GM19328 (cell line): Measurements from ENCODE around the gene SGCE.
A peak's percentile ranks its signal among the peaks of the same experiment; 100 is the strongest.

Source experiments
- ATAC-seq: cut with Tn5 transposase; IDR thresholded peaks from one replicate; pipeline ENCODE4 v1.9.1; 2021; ENCODE audit warnings: mild to moderate bottlenecking, moderate library complexity; ENCODE audit not compliant: unreplicated experiment

SGCE gene

DNA sequence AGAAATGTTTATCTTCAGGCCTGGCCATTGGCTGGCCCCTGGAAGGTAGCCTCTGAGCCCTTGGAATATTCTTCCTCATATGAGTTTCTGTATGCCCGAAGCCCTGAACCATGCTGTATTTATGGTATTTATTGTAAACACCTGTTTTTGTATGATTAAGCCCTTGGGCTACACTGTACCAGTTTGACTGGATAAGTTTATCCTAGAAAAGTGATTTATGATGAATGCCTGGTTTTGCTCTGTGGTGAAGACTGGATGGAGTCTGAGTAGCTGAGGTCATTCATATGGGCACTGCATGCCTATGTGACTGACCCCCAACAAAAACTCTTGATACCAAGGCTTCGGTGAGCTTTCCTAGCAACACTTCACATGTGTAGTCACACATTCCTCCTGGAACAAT is 79.6 kb downstream of the SGCE start:
- no peak for ATAC-seq

DNA sequence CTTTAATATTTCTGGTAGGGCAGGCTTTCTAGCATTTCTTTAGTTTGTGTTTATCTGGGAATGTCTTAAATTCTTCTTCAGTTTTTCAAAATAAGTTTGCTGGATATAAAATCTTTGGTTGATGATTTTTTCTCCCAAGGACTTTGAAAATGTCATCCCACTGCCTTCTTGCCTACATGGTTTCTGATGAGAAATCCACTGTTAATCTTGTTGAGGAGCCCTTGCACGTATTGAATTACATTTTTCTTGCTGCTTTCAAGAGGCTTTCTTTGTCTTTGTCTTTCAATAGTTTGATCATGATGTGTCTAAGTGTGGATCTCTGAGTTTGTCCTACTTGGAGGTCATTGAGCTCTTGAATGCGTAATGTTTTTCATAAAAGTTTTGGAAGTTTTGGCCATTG is 80.3 kb downstream of the SGCE start:
- no peak for ATAC-seq

DNA sequence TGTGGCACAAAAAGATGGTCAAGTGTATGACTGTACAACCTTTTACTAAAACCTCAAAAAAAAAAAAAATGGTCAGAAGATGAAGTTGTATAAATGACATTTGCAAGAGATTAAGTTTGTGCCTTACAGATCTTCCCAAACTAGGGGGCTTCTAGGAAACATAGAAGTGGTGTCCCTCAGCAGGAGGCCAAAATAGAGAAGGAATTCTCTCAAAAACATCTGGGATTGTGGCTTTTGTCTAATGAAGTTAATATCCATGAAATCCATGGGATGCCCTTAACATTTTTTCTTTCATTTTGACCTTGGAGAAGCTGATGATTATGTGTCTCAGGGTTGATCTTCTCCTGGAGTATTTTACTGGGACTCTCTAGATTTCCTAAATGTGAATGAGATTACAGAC is 84.1 kb downstream of the SGCE start:
- ATAC-seq, result no peak

DNA sequence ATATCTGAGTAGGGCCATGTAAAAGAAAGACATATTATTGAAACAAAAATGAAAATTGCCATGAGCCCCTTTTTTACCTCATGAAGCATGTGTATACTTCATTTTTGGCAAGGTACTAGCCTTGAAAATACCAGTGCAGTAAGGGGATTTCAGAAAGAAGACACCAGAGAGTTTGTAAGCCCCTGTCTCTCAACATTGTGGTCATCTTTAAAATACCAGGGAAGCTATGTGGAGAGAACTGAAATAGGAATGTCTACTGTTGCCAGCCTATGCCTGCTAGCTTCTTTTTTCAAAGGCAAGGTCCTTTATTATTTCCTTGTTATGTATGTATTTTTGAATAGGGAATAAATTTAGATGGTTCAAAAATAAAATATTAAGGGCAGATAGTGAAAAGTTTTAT is 88.5 kb downstream of the SGCE start:
- no peak for ATAC-seq

DNA sequence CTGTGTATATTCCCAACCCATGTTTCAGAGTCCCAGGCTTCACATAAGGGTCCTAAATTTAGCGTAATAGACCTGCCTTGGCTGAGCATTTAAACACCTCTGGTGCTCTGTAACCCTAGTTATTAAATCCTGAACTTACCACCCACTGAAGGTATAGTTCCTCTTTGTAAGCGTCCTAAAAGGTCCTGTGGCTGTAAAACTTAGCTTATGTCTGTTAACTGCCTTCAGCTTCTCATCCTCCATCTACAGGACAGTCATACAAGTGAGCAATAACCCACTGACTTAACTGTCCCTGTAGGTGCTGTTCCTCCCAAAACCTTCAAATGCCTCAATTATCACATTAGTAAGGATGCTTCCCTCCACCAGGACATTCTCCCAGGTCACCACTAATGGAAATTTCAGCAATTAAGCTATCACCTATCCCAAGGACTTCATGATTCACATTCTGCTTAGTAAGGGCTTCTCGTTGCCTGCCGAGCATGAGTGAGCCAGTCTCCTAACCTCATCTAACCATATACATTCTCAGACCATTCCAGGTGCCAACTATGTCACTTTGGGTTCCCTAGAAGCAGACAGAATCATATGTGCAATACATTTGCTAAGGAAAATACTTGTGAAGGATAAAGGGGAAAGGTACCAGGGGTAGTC is 90.6 kb downstream of the SGCE start:
- no peak for ATAC-seq

DNA sequence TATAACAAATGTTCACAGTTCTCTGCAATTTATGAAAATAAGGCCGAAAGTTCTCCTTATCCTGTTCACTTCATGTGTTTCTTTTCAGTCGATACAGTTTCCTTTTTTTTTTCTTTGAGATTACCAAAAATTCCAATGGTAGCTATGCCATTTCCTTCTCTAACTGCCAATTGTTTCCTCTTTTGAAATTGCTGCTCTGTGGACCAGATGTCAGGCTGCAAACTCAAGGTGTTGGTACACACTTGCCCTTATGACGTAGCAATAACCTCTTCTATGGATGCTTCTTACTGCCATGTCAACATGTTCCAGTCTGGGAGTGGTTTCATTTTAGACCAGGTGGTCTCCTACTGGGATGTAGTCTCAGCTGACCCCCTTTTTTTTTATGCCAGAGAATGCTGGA is 93.4 kb downstream of the SGCE start:
- no peak for ATAC-seq

DNA sequence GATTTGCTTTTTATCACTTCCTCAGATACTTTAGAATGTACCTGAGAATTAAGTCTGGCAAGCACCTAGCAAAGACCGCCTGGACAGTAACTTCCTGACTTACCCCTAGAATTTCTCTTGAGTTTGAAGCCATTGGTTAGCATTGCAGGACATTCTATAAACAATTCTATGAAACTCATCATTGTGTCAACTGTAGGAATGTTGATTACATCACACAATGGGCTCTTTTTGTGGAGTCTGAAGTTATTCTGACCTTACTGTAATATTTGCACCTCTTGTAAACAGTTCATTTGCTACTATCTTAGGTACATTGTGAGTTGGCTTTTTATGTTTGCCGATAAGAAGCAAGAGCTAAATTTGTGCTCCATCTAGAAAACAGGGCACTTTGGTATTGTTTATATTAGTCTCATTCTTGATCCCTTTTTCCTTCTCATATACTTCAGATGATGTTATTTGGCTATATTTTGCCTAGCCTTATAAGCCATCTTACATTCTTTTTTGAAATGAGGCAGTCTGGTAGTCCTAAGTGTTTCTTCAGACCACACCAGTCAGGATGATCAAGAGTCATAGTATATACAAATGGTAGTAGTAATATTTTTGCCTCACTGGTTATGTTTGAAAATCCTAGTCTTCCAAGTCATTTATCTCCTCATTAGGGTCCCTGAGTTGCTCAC is 94.0 kb downstream of the SGCE start:
- no peak for ATAC-seq

DNA sequence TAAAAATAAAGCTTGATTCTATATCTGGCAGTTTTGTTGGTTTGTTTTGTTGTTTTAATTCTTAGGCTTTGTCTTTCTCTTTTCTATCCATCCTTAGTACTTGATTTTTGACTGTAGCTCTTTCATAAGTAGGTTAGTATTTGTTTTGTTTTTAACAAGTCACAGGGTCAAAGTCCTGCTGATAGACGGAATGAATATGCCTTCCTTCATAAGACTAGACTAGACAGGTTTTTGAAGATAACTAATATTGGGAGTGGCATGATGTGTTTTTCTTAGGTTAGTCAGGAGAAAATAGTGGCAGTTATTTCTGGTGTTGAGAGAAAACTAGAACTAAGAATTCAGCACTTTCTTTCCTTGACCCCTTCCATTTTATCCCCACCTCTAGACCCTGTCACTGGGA is 96.0 kb downstream of the SGCE start:
- no peak for ATAC-seq

DNA sequence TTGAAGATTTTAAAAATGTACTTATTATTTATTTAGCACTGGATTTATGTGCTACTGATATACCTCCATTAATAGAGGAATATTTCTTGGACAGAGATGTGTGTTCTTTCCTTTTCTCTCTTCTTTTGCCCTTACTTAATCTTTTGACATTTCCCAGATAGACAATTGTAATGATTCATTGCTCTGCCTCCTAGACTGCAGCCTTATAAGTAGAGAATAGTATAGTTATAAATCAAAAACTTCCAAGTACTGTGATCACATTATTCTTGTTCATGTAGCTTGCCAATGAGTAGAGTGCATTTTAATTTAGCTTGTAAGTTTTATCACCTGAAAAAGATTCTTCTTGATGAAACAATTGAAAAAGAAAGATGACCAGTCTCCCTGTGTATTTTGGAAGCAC is 98.7 kb downstream of the SGCE start:
- ATAC-seq, result no peak

DNA sequence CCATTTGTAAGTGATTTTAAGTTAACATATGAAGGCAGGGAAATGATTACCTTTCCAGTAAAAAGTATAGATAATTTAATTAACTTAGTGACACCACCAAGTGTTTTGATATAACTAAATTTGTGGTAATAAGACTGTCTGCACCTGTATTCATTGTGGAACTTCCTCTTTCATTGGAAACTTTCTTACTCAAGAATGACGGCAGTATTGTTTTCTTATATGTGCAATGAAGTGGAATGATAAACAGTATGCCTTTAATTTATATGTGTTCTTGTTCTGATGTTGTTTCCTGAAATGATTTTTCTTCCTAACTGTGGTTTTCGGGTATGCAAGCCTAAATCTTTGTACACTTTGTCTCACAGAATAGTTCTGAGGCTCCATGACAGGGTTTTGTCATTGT is 99.9 kb downstream of the SGCE start:
- peak; percentile 75 for ATAC-seq

DNA sequence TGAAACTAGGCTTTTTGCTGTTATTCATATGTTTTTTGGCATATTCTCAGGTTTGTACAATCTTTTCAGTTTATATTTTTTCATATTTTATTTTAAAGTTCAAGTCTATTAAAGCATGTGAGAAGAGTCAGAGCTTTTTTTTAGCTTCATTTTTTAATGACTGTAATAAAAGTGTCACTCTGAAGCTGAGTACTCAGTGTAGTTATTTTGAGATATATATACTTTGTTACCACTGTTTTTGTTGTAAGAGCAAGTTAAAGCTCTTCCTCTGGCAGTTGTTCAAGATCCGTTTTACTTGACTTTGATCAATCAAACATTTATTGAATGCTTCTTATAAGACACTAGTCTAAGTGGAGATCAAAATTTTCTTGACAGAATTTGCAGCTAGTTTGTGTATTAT is 108.8 kb downstream of the SGCE start:
- no peak for ATAC-seq

DNA sequence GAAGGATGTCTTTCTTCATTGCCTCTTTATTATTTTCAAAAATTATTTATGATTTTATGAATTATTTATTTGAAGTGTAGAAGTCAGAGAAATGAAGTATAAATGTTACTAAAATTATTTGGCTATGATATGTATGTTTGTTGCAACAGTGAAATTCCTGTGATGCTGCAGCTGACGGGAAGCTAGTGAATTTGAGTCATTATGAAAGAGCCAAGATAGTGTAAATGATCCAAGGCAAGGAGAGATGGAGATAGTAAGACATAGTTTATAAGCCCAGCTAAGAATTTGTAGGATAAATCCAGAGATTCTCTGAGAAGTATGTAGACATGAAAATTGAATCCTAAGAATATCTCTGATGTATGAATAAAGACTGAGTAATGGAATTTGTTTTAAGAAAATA is 115.5 kb downstream of the SGCE start:
- ATAC-seq, result no peak
